GM21723 (cell line): Measurements from ENCODE around the gene TRANK1.

ENCODE experiments used
- ATAC-seq: cut with Tn5 transposase; IDR thresholded peaks from one replicate; pipeline ENCODE4 v1.9.1; 2021; ENCODE audit warnings: mild to moderate bottlenecking, moderate library complexity; ENCODE audit not compliant: unreplicated experiment

The TRANK1 gene

DNA sequence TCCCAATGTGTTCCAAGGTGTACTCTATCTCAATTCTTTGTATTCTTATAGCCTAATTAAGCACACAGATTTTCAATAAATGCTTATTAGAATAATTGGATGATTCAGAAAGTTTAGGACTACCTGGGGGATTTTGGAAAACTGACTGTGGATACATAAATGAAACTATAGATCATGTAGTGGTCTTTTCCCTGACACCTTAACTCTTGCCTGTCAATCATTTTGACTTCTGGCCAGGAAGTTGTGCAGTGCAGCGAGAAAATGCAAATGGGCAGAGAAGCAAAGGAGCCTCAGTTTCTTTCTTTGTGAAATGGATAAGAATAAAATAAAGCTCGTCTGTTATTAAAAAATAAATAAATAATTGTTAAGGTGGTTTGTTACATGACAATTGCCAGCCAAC lies 133.1 kb downstream of the TRANK1 start:
- no peak for ATAC-seq

DNA sequence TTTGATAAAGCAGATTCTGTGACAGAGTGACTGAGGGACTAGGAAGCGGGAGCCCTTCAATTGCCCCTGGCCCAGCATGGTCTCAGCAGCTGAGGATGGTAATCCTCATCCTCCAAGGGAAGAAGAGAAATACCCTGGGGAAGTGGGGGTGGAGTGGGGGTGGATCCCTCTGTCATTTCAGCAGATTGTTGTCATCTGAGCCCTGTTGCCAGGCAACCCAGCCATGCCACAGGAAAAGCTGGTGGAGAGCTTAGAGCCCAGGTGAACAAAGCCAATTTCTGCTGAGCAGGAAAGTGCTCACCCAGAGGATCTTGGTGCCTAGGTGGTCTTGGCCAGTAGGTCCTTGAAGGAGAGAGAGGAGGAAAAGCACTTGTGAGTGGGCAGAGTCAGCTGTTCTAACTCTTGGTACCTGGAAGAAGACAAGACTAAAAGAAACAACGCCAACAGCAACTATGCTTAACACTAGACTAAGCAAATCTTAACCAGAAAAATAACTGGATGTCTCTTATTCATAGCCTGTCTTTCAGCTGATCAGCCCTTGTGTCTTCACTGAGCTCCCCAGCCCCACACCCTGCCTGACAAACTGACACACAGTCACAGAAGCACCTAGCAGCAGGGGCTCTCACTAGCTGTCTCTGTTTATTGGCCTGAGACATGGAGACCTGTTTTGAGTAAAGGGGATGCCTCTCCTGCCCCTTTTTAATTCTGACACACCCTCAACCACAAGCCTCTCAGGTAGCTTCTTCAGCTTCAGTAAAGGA lies 140.4 kb downstream of the TRANK1 start:
- no peak for ATAC-seq

DNA sequence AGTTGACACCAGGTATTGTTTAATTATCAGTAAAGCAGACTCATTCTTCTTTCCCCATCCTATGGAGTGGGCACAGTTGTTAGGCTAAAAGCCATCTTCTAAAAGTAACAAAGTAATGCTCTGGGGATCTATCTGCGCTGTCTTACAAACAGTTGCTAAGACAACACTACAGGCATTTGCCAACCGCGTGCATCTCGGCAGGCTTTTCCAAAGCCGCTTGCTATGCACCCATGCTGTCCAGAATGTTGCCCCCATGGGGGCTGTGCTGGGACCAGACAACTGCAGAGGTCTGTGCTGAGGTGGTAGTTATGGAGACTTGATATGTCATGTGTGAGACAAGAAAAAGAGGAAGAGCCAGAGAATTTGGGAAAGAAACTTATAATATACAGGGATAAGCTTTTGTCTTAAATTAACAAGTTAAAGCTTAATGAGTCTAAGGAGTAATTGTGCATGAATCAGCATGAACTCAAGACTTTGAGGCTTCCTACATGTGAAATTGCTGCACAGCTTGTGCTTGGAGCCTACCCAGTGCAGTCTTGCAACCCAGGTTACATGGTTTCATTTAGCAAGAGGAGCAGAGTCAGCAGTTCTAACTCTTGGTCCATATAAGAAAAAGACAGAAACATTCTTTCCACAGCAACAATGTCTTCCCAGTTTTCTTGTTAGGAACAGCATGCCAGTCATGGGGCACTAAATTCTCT lies 141.6 kb downstream of the TRANK1 start:
- no peak for ATAC-seq

DNA sequence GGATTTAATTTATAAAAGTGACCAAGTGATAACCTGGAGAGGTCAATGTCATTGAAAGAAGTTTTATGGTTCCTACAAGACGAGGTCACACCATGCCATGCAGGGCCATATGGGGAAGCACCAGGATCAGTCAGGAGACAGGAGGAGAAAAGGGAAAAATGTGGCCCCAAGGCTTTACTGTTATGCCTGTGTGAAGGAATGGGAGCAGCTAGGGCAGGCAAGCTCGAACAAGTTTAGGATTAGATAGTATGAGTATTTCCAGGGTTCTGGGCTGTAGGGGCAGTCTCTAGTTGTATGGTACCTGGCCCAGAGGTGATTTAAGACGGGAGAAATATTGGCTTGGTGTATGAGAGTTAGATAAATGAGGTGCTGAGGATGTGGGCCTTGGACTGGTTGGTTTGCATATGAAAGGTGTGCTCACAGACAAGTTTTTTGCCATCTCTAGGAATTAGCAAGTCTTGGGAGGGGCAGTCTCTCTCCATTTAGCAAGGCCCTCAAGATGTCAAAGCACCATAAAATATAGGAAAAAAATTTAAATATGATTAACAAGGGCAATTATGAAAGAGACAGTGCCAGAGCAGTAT lies 144.2 kb downstream of the TRANK1 start:
- no peak for ATAC-seq

DNA sequence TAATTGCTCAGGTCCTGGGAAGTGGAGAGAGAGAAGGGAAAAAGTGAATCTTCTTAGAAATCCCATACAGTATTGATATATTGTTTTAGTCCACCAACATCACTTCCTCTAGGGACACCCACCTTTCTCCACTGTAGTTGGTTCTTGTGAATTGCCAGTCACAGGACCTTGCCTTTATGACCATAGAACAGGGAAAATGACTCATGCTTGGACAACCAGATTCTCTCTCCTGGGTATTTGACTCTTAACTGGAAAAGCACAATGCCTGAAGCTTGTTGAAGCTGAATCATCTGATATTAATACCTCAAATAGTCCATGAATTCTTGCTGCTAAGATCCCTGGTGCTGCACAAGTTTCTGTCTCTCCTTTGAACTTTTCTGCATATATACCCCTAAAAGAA lies 148.0 kb downstream of the TRANK1 start:
- ATAC-seq: no peak

DNA sequence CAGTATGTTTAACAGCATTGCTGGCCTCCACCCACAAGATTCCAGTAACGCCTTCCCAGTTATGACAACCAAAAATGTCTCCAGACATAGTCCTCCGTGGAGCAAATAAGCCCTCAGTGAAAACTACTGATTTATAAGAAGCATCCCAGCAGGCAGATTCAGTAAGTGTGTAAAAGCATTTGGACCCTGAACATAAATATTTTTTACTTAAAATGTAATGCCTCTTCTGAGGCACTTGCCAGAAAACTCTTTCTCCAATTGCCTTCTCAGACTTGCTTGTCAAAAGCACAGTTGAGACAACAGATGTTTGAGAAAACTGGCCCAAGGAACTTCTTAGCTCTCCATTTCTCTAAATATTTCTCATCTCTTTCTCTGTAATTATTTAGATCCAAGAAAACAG lies 148.7 kb downstream of the TRANK1 start:
- ATAC-seq: no peak

DNA sequence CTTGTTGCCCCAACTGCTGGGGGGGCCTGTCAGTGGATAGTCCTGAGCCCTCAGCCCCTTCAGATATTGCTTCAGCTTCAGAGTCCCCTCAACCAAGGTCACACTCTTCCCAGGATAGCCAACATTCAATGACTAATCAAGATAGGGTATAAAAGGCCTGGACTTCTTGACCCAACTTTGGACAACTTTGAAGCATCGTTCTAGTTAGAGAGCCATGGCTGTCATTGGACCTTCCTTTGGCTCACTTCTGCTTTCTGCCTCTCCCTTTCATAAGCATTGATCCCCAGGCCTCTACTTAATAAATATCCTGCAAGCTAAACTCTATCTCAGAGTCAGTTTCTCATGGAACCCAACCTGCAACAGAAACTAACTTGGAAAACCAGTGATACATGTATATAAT lies 149.2 kb downstream of the TRANK1 start:
- ATAC-seq: no peak

DNA sequence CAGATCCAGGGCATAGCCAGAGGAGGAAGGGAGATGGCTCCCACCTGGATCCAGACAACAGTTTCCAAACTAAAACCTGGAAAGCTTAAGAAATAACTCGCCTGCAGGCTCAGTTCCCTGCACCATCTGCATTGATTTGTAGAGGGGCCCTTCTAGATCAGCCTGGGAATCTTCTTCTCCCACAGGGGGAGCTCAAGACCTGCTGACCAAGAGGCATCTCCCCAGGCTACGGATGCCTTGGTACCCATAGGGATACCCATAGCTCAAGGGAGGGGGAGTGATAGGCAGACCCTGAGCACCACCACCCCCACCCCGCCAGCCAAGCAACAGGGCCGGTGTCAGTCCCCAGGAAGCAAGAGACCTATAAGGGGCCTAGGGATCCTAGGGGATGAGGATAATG lies 152.5 kb downstream of the TRANK1 start:
- no peak for ATAC-seq

DNA sequence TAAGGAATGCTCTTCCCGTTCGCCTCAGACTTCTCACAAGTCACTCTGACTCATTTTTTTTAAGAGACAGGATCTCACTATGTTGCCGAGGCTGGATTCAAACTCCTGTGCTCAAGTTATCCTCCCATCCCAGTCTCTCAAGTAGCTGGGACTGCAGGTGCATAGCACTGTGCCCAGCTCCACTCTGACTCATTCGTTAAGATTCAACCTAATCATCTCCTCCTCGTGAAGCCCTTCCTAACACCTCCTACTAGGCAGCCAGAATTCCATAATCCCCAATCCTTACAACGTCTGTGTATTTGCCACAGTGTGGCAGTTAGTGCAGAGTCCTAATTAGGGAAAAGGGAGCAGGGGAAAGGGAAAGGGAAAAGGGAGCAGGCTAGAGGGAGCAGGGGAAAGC lies 154.1 kb downstream of the TRANK1 start:
- ATAC-seq: no peak

DNA sequence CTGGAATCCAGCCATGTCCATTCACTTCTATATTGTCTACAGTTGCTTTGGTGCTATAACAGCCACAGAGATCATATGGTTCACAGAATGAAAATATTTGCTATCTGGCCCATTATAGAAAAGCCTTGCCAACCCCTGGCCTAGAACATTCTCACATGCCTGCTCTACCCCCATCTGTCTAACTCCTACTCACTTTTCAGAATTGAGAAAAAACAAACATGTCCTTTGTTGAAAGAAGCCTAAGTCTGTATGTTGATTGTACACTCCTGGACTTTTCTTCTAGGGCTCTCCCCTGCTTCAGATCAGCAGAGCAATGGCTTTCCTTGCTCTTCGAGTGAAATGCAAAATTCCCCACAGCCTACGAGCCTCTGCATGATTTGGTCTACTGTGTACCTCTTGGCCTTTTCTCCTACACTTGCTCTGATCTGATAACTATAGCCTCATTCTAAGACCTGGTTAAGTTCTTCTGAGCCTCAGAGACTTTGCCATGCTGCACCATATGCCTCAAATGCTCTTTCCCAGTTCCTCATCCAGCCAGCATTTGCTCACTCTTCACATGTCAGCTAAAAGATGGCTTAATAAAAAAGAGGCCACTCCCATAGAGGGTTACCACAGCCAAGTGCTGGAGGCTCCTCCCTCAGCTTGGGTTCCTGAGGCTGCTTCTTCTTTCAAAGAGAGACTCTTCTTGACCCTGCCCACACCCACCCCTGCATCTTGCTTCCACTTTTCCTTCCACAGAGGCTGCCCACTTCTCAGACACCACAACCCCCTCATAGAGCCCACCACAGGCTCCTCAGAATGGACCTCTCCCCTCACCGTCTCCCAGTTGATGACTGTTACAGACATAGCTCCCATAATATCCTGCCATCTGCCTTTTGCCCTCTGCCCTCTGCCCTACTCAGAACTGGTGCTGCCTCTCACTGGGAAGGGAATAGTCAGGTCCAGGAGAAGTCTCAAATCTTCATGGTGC lies 157.6 kb downstream of the TRANK1 start:
- no peak for ATAC-seq

DNA sequence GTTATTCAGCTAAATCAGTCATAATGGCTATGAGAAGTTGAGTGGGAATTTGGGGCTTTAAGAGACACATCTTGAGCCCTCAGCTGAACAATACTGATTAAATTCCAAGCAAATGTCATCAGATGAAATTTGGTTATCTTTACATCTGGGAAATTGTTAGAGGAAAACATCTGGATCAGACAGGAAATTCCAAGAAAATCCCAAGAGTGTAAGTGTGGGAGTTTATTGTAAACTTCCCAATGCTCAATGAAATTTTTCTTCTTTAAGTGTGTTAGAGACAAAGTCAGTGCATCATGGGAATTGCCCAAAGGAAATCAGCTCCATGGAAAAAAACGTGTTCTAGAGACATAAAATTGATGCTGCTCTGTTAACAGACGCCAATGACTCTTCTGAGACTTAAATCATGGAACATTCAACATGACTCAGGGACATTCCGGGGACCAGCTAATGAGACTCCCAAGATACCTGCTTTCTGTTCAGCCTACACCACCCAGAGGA lies 160.7 kb downstream of the TRANK1 start:
- ATAC-seq: no peak

DNA sequence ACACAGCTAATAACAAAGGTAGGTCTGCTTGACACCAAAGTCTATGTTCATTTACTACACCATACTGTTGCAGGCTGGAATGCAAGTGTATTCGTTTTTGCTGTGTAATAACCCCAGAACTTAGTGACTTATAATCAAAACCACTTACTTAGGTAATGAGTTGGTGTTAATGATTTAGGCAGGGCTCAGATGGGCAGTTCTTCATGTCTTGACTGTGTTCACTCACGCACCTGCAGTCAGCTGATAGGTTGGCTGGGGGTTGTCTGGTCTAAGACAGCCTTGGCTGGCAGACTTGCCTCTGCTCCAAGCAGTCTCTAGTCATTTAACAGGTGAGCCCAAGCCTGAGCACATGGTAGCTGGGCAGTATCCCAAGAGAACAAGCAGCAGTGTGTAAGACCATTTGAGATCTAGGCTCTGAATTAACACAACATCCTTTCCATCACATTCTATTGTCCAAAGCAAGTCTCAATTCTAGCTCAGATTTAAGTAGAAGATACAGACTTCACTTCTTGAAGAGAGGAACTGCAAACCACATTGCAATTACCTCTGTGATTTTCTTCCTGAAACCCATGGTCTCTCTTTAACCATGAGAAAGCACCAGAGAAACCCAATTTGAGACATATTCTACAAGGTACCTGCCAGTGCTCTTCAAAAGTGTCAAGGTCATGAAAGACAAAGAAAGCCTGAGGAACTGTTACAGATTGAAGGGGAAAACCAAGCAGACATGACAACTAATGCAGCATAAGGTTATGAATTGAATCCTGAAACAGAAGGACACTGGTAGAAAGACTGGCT lies 167.2 kb downstream of the TRANK1 start:
- no peak for ATAC-seq
